HEK293 (cell line): ENCODE data around the gene ZDHHC11.

Source experiments
- CTCF ChIA-PET: fragments of 350-600 bp; formaldehyde crosslinking; extraction: SDS; loops from one replicate; lab custom pipeline; 2021; ENCODE audit warnings: antibody characterized with exemption; lab: Yijun Ruan, JAX
- POLR2A ChIA-PET: fragments of 300-600 bp; formaldehyde crosslinking; extraction: SDS; loops from one replicate; lab custom pipeline; 2020; ENCODE audit warnings: antibody characterized with exemption, inconsistent platforms; lab: Yijun Ruan, JAX
- H3K27ac ChIP-seq: fragments of 200-500 bp; sonication (Bioruptor generic); 2 replicates; pipeline ENCODE4 v1.5.1; 2014; ENCODE audit warnings: low read depth, low read length, control low read depth, inconsistent platforms; ENCODE audit errors: extremely low read depth
- H3K36me3 ChIP-seq, 2 experiments: fragments of 200-500 bp in 1 of 2; sonication (Bioruptor generic) in 1 of 2; 1 replicate in 1 of 2; 2 replicates in 1 of 2; pipeline ENCODE4 v1.5.1; 2014 to 2017; ENCODE audit warnings: inconsistent platforms in 2 of 2, low read length in 2 of 2; ENCODE audit not compliant: control insufficient read depth in 2 of 2, insufficient read depth in 1 of 2
- H3K4me1 ChIP-seq: fragments of 200-500 bp; sonication (Bioruptor generic); 2 replicates; pipeline ENCODE4 v1.5.1; 2014; ENCODE audit warnings: mild to moderate bottlenecking, low read length, inconsistent platforms; ENCODE audit not compliant: control insufficient read depth, insufficient read depth
- H3K4me3 ChIP-seq: 2 replicates; pipeline ENCODE4 v1.5.1; 2011; ENCODE audit warnings: low read depth, mild to moderate bottlenecking, control low read depth, low read length, moderate library complexity
- H3K9me3 ChIP-seq: fragments of 200-500 bp; sonication (Bioruptor generic); 2 replicates; pipeline ENCODE4 v1.5.1; 2014; ENCODE audit warnings: low read depth, low read length, inconsistent platforms; ENCODE audit not compliant: control insufficient read depth, insufficient read depth
- AEBP2 ChIP-seq: fragments of 450-650 bp; formaldehyde crosslinking; IDR thresholded peaks from 2 replicates; pipeline ENCODE4 v1.5.1; 2016; ENCODE audit warnings: missing biosample characterization, missing genetic modification characterization, borderline replicate concordance
- REST ChIP-seq: fragments of 450-650 bp; formaldehyde crosslinking; IDR thresholded peaks from 2 replicates; pipeline ENCODE4 v1.5.1; 2016; ENCODE audit warnings: missing biosample characterization, missing genetic modification characterization
- ZFP69B ChIP-seq: fragments of 450-650 bp; formaldehyde crosslinking; IDR thresholded peaks from 2 replicates; pipeline ENCODE4 v1.5.1; 2016; ENCODE audit warnings: missing biosample characterization, missing genetic modification characterization
- ZNF114 ChIP-seq: fragments of 450-650 bp; formaldehyde crosslinking; IDR thresholded peaks from 2 replicates; pipeline ENCODE4 v1.5.0; 2017; ENCODE audit warnings: missing biosample characterization, missing genetic modification characterization
- ZNF146 ChIP-seq: fragments of 450-650 bp; formaldehyde crosslinking; IDR thresholded peaks from 2 replicates; pipeline ENCODE4 v1.5.1; 2016; ENCODE audit warnings: missing biosample characterization, missing genetic modification characterization
- ZNF19 ChIP-seq: fragments of 450-650 bp; formaldehyde crosslinking; IDR thresholded peaks from 2 replicates; pipeline ENCODE4; 2016; ENCODE audit warnings: missing biosample characterization, missing genetic modification characterization, low read depth
- ZNF248 ChIP-seq: fragments of 450-650 bp; formaldehyde crosslinking; IDR thresholded peaks from 2 replicates; pipeline ENCODE4 v1.5.1; 2017; ENCODE audit warnings: missing biosample characterization, missing genetic modification characterization
- ZNF280D ChIP-seq: fragments of 450-650 bp; formaldehyde crosslinking; IDR thresholded peaks from 2 replicates; pipeline ENCODE4 v1.5.1; 2016; ENCODE audit warnings: missing biosample characterization, missing genetic modification characterization
- ZNF311 ChIP-seq: fragments of 450-650 bp; formaldehyde crosslinking; IDR thresholded peaks from 2 replicates; pipeline ENCODE4 v1.5.1; 2017; ENCODE audit warnings: missing biosample characterization, missing genetic modification characterization, borderline replicate concordance
- ZNF623 ChIP-seq: fragments of 450-650 bp; formaldehyde crosslinking; IDR thresholded peaks from 2 replicates; pipeline ENCODE4 v1.5.1; 2016; ENCODE audit warnings: missing biosample characterization, missing genetic modification characterization
- TF ChIP-seq, protein P1 (sequence below): fragments of 450-650 bp; formaldehyde crosslinking; IDR thresholded peaks from 2 replicates; pipeline ENCODE4 v1.5.1; 2016; ENCODE audit warnings: missing biosample characterization, missing genetic modification characterization
- TF ChIP-seq, protein P2 (sequence below): fragments of 450-650 bp; formaldehyde crosslinking; optimal IDR thresholded peaks from 2 replicates; pipeline ENCODE3; 2016; ENCODE audit warnings: missing biosample characterization, mild to moderate bottlenecking, missing genetic modification characterization

The ZDHHC11 gene

GRCh38 chr5:882253-883183, 31.7 kb upstream of the ZDHHC11 start:
- Histone ChIP-seq H3K27ac (no peak overlapping the region), H3K9me3 (no peaks in the 10 kb centered on the region), H3K4me1 (no peaks in the 10 kb centered on the region), H3K36me3 (peaks cover 33 to 81% of the 10 kb centered on the region in 2 experiments), H3K4me3 (no peak overlapping the region)
- TF ChIP-seq ZNF311 (tag by site-specific recombination) = peak; percentile 61; the same call in 1 of the 2 replicates
- TF ChIP-seq, protein P1, sequence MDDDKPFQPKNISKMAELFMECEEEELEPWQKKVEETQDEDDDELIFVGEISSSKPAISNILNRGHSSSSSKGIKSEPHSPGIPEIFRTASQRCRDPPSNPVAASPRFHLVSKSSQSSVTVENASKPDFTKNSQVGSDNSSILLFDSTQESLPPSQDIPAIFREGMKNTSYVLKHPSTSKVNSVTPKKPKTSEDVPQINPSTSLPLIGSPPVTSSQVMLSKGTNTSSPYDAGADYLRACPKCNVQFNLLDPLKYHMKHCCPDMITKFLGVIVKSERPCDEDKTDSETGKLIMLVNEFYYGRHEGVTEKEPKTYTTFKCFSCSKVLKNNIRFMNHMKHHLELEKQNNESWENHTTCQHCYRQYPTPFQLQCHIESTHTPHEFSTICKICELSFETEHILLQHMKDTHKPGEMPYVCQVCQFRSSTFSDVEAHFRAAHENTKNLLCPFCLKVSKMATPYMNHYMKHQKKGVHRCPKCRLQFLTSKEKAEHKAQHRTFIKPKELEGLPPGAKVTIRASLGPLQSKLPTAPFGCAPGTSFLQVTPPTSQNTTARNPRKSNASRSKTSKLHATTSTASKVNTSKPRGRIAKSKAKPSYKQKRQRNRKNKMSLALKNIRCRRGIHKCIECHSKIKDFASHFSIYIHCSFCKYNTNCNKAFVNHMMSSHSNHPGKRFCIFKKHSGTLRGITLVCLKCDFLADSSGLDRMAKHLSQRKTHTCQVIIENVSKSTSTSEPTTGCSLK (tag by site-specific recombination) = no peak
- TF ChIP-seq, protein P2, sequence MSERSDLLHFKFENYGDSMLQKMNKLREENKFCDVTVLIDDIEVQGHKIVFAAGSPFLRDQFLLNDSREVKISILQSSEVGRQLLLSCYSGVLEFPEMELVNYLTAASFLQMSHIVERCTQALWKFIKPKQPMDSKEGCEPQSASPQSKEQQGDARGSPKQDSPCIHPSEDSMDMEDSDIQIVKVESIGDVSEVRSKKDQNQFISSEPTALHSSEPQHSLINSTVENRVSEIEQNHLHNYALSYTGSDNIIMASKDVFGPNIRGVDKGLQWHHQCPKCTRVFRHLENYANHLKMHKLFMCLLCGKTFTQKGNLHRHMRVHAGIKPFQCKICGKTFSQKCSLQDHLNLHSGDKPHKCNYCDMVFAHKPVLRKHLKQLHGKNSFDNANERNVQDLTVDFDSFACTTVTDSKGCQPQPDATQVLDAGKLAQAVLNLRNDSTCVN (tag by site-specific recombination) = peak; percentile 7
- TF ChIP-seq ZNF146 = peak; percentile 16; the same call in 1 of the 2 replicates
- CTCF ChIA-PET = interaction anchor here (0.7 kb wide), 1 partner anchor 14 kb away, joined by 3 read pairs; no protein-coding TSS in a partner anchor
- POLR2A ChIA-PET = no interaction called here

- Histone ChIP-seq H3K4me3 (no peak overlapping the region), H3K27ac (no peak overlapping the region), H3K9me3 (no peaks in the 10 kb centered on the region), H3K4me1 (no peaks in the 10 kb centered on the region), H3K36me3 (peaks cover 32 to 81% of the 10 kb centered on the region in 2 experiments)
- POLR2A ChIA-PET = no interaction called here
- TF ChIP-seq, protein P1 (tag by site-specific recombination) = no peak
- CTCF ChIA-PET = interaction anchor here (0.7 kb wide), 1 partner anchor 791 kb away, joined by 3 read pairs; no protein-coding TSS in a partner anchor
Observed at GRCh38 chr5:881551-881935, 30.8 kb upstream of the ZDHHC11 start.

DNA sequence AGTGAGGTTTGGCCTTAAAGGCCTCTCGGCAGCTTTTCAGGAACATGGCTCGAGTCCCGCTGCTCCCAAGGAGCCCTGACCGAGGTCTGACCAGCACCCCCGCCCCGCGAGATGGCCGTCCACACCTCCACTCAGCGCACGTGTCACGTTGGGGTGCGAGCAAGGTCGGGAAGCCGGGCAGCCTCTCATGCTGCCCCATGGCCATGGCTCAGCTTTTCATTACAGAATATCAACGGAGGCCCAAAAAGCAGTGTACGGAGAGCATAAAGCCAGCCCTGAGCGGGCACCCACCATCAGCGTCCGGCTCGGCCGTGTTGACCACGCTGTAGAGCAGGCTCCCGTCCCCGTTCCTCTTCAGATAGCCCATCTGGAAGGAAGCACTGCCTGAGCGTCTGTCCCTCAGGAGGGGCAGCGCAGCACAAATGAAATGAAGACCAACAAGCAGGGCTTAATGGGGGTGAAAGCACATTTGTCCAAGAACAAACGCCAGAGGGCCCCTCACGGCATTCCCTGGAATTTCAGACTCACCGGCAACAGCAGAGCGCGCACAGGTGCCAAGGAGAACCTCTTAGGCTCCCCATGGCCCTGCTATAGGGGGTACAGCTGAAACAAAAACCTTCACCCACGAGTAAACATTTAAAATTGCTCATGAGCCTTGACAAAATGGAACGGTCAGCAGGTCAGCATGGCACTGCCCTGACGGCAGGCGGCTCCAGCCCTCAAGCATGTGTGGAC, 30.2 kb upstream of the ZDHHC11 start:
- POLR2A ChIA-PET = no interaction called here
- Histone ChIP-seq H3K27ac (no peak overlapping the region), H3K4me3 (no peak overlapping the region), H3K4me1 (no peaks in the 10 kb centered on the region), H3K36me3 (peaks cover 29 to 81% of the 10 kb centered on the region in 2 experiments), H3K9me3 (no peaks in the 10 kb centered on the region)
- CTCF ChIA-PET = interaction anchor here (0.7 kb wide), 1 partner anchor 791 kb away, joined by 3 read pairs; no protein-coding TSS in a partner anchor
- no peak for TF ChIP-seq ZNF248 (tag by site-specific recombination)
- TF ChIP-seq ZNF280D (tag by site-specific recombination) = no peak
- no peak for TF ChIP-seq REST (tag by site-specific recombination)
- TF ChIP-seq ZNF19 = no peak
- no peak for TF ChIP-seq ZNF114 (tag by site-specific recombination)
- TF ChIP-seq AEBP2 (tag by site-specific recombination) = no peak
- no peak for TF ChIP-seq ZFP69B (tag by site-specific recombination)
- no peak for TF ChIP-seq ZNF623 (tag by site-specific recombination)
